OCI-LY1 (cell line): ENCODE results near the gene CIB4.

Experiments
- H2AFZ ChIP-seq: fragments of 200-600 bp; sonication (generic), shearing (Covaris generic); 2 replicates; pipeline ENCODE4 v1.6.0; 2014; ENCODE audit warnings: antibody characterized with exemption, mild to moderate bottlenecking, low read length
- H3F3A ChIP-seq: fragments of 200-600 bp; sonication (generic), shearing (Covaris generic); 2 replicates; pipeline ENCODE4 v1.6.0; 2014; ENCODE audit warnings: mild to moderate bottlenecking, antibody characterized with exemption, low read length, moderate library complexity; ENCODE audit not compliant: insufficient read depth
- H3K27ac ChIP-seq: fragments of 200-600 bp; sonication (generic); 2 replicates; pipeline ENCODE4 v1.5.1; 2014; ENCODE audit warnings: low read length, mixed run types, mild to moderate bottlenecking, low read depth; ENCODE audit not compliant: poor library complexity, severe bottlenecking
- H3K27me3 ChIP-seq: fragments of 200-600 bp; sonication (generic); 2 replicates; pipeline ENCODE4 v1.6.0; 2014; ENCODE audit warnings: antibody characterized with exemption, mild to moderate bottlenecking, low read length, moderate library complexity; ENCODE audit not compliant: insufficient read depth
- H3K36me3 ChIP-seq: fragments of 200-600 bp; sonication (generic); 2 replicates; pipeline ENCODE4 v1.6.1; 2014; ENCODE audit warnings: mild to moderate bottlenecking, antibody characterized with exemption, low read length, moderate library complexity, mixed read lengths; ENCODE audit not compliant: insufficient read depth
- H3K4me1 ChIP-seq: fragments of 200-600 bp; sonication (generic); 2 replicates; pipeline ENCODE4 v1.5.1; 2014; ENCODE audit warnings: mild to moderate bottlenecking, low read length, moderate library complexity; ENCODE audit not compliant: insufficient read depth, severe bottlenecking
- H3K4me2 ChIP-seq: fragments of 200-600 bp; sonication (generic), shearing (Covaris generic); 2 replicates; pipeline ENCODE4 v1.6.1; 2014; ENCODE audit warnings: low read length
- H3K4me3 ChIP-seq: fragments of 200-600 bp; sonication (generic); 2 replicates; pipeline ENCODE4 v1.5.1; 2014; ENCODE audit warnings: low read length, low read depth, mild to moderate bottlenecking, mixed read lengths; ENCODE audit not compliant: poor library complexity, severe bottlenecking
- H3K79me2 ChIP-seq: fragments of 200-600 bp; shearing (Covaris generic); 2 replicates; pipeline ENCODE4 v1.6.1; 2016; ENCODE audit warnings: mixed run types, low read length, mixed read lengths; ENCODE audit not compliant: insufficient read depth
- H3K9ac ChIP-seq: fragments of 200-600 bp; sonication (generic), shearing (Covaris generic); 2 replicates; pipeline ENCODE4 v1.6.1; 2014; ENCODE audit warnings: mild to moderate bottlenecking, low read length, mixed read lengths
- H3K9me2 ChIP-seq: fragments of 200-600 bp; sonication (generic), shearing (Covaris generic); 2 replicates; pipeline ENCODE4 v1.6.1; 2014; ENCODE audit warnings: low read depth, mild to moderate bottlenecking, low read length, mixed read lengths
- H3K9me3 ChIP-seq: fragments of 200-600 bp; shearing (Covaris generic); 2 replicates; pipeline ENCODE4 v1.6.1; 2014; ENCODE audit warnings: low read length, mixed read lengths
- H4K20me1 ChIP-seq: fragments of 200-600 bp; sonication (generic), shearing (Covaris generic); 2 replicates; pipeline ENCODE4 v1.6.0; 2016; ENCODE audit warnings: mild to moderate bottlenecking, low read length; ENCODE audit not compliant: insufficient read depth
- EZH2 ChIP-seq: fragments of 200-600 bp; sonication (generic), shearing (Covaris generic); IDR thresholded peaks from 2 replicates; pipeline ENCODE4 v1.8.0; 2017; ENCODE audit warnings: borderline replicate concordance, mixed run types, mild to moderate bottlenecking, antibody characterized with exemption, low read length, moderate library complexity, mixed read lengths
- TF ChIP-seq, protein P1 (sequence below): fragments of 200-600 bp; sonication (generic), shearing (Covaris generic); IDR thresholded peaks from 2 replicates; pipeline ENCODE4 v1.5.1; 2017; ENCODE audit warnings: mild to moderate bottlenecking, antibody characterized with exemption, low read length, moderate library complexity, mixed read lengths

CIB4 gene

DNA sequence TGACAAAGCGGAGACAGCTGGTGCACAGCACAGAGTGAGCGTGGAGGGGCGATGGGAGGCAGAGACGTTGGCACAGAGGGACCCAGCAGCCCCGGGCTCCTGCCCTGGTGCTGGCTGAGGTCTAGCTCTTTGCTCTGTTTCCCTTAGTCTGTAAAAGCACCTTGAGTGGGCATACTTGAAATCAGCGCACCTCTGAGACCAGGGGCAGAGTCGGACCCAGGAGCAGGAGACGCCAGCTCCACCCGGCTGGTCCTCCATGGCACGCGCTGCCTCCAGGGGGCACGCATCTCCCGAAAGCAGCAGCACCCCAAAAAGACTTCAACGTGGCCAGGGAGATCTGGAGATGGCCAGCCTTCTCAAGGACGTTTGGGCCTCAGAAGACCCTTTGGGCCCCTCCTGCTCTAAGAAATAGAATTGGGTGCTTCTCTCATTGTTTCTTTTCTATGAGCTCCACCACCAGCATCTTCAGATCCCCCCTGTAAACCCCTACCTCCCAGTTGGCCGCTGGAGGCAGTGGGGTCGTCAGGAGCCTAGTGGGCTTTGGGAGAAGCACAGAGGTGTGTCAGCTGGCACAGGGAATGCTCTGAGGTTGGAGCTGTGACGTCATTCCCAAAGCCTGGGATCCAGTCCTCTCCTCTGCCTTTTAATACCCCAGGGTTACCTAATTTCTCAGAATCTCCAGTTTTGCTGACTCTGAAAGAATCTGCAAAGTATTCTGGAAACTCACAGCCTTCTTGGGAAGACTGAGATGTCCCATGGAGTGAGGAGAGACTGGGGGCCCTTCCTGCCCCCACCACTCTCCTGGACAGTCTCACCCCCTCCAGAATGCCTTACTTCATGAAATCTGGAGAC, 58.9 kb downstream of the CIB4 start:
- H3K9me2 ChIP-seq: no peaks in the 10 kb centered on the region
- H3K9ac ChIP-seq: no peak overlapping the region
- no peaks in the 10 kb centered on the region for H4K20me1 ChIP-seq
- no peaks in the 10 kb centered on the region for H3K4me1 ChIP-seq
- TF ChIP-seq, protein P1, sequence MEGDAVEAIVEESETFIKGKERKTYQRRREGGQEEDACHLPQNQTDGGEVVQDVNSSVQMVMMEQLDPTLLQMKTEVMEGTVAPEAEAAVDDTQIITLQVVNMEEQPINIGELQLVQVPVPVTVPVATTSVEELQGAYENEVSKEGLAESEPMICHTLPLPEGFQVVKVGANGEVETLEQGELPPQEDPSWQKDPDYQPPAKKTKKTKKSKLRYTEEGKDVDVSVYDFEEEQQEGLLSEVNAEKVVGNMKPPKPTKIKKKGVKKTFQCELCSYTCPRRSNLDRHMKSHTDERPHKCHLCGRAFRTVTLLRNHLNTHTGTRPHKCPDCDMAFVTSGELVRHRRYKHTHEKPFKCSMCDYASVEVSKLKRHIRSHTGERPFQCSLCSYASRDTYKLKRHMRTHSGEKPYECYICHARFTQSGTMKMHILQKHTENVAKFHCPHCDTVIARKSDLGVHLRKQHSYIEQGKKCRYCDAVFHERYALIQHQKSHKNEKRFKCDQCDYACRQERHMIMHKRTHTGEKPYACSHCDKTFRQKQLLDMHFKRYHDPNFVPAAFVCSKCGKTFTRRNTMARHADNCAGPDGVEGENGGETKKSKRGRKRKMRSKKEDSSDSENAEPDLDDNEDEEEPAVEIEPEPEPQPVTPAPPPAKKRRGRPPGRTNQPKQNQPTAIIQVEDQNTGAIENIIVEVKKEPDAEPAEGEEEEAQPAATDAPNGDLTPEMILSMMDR: no peak
- no peak for TF ChIP-seq EZH2
- no peak overlapping the region for H2AFZ ChIP-seq
- H3K79me2 ChIP-seq: no peaks in the 10 kb centered on the region
- H3K27me3 ChIP-seq: peaks cover under 1% of the 10 kb centered on the region; the same call in 1 of the 2 replicates
- no peaks in the 10 kb centered on the region for H3K9me3 ChIP-seq
- H3F3A ChIP-seq: no peaks in the 10 kb centered on the region
- H3K4me3 ChIP-seq: no peak overlapping the region
- H3K27ac ChIP-seq: no peak overlapping the region
- no peaks in the 10 kb centered on the region for H3K36me3 ChIP-seq
- no peak overlapping the region for H3K4me2 ChIP-seq

DNA sequence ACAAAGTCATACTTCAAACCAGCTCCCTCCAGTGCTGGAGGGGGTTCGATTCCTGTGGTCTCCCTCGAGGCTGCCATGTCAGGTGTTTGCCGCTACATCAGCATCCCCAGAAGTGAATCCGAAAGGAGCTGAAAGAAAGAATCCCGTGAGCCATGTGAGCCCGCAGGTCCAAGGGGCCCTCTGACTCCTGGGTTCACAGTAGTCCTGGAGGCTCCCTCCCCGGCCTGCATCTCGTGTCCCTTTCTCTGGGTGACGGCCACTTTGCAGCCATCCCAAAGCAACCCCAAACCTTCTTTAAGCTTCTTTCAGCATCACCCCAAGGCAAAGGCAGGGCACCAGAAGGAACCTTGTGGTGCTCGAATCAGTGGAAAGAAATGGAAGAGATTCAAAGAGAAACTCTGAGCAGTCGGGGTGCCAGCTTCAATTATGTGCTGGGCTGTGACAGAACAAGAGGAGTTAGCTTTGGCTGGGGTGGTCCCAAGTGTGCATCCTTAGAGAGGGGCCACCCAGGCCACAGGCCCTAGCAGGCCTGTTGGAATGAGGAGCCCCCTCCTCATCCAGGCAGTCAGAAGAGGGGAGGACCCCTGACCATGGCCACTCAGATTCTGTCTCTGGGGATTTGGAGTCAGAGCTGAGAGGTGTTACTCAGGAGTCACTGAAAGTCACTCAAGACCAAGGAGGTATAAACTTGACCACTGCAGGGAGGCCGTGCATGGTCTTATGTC, 59.7 kb downstream of the CIB4 start:
- Histone ChIP-seq H3K4me2 (no peak overlapping the region), H3K79me2 (no peaks in the 10 kb centered on the region), H2AFZ (no peak overlapping the region), H3K4me1 (no peaks in the 10 kb centered on the region), H3K27me3 (peaks cover 4% of the 10 kb centered on the region; the same call in 1 of the 2 replicates), H3K36me3 (no peaks in the 10 kb centered on the region), H3K27ac (no peak overlapping the region), H4K20me1 (no peaks in the 10 kb centered on the region), H3K9me2 (no peaks in the 10 kb centered on the region), H3K9ac (no peak overlapping the region), H3K9me3 (no peaks in the 10 kb centered on the region), H3K4me3 (no peak overlapping the region), H3F3A (no peaks in the 10 kb centered on the region)
- TF ChIP-seq EZH2: no peak
- TF ChIP-seq, protein P1: no peak

- H3K9ac ChIP-seq: no peak overlapping the region
- H3K9me3 ChIP-seq: no peaks in the 10 kb centered on the region
- no peak overlapping the region for H3K4me2 ChIP-seq
- no peak for TF ChIP-seq EZH2
- TF ChIP-seq, protein P1: no peak
- no peaks in the 10 kb centered on the region for H3K36me3 ChIP-seq
- no peaks in the 10 kb centered on the region for H3K4me1 ChIP-seq
- H3K27me3 ChIP-seq: peaks cover 4% of the 10 kb centered on the region; the same call in 1 of the 2 replicates
- no peak overlapping the region for H3K27ac ChIP-seq
- H4K20me1 ChIP-seq: no peaks in the 10 kb centered on the region
- H3K79me2 ChIP-seq: no peaks in the 10 kb centered on the region
- H2AFZ ChIP-seq: no peak overlapping the region
- H3K9me2 ChIP-seq: no peaks in the 10 kb centered on the region
- no peak overlapping the region for H3K4me3 ChIP-seq
- H3F3A ChIP-seq: no peaks in the 10 kb centered on the region
Observed at GRCh38 chr2:26580751-26581150, 60.4 kb downstream of the CIB4 start.
